SU-DHL-6 (cell line): ENCODE data around the gene PPL.

Experiments used
- H2AFZ ChIP-seq: fragments of 200-600 bp; sonication (generic); 2 replicates; pipeline ENCODE4 v1.6.1; 2014; ENCODE audit warnings: low read depth, mild to moderate bottlenecking, moderate library complexity, mixed read lengths, antibody characterized with exemption, low read length; ENCODE audit not compliant: severe bottlenecking
- H3F3A ChIP-seq: fragments of 200-600 bp; shearing (Covaris generic); 2 replicates; pipeline ENCODE4 v1.6.0; 2016; ENCODE audit warnings: antibody characterized with exemption, mild to moderate bottlenecking; ENCODE audit not compliant: insufficient read depth
- H3K27ac ChIP-seq: fragments of 200-600 bp; sonication (generic); 2 replicates; pipeline ENCODE4 v1.5.1; 2016; ENCODE audit warnings: low read depth, mild to moderate bottlenecking, low read length, moderate library complexity, mixed read lengths
- H3K27me3 ChIP-seq: fragments of 200-600 bp; sonication (generic), shearing (Covaris generic); 2 replicates; pipeline ENCODE4 v1.6.0; 2014; ENCODE audit warnings: mild to moderate bottlenecking, low read length
- H3K36me3 ChIP-seq: fragments of 200-600 bp; sonication (generic); 2 replicates; pipeline ENCODE4 v1.6.1; 2014; ENCODE audit warnings: mild to moderate bottlenecking, low read length, mixed read lengths
- H3K4me2 ChIP-seq: fragments of 300-600, 200-600 bp; shearing (Covaris generic), sonication (generic); 2 replicates; pipeline ENCODE4 v1.6.0; 2014; ENCODE audit warnings: low read length, low read depth, mild to moderate bottlenecking; ENCODE audit not compliant: poor library complexity, severe bottlenecking
- H3K4me3 ChIP-seq: fragments of 200-600 bp; sonication (generic); 2 replicates; pipeline ENCODE4 v1.5.1; 2014; ENCODE audit warnings: antibody characterized with exemption, low read length, mild to moderate bottlenecking, mixed read lengths; ENCODE audit not compliant: insufficient read depth, poor library complexity, severe bottlenecking
- H3K79me2 ChIP-seq: fragments of 200-600 bp; sonication (generic); 2 replicates; pipeline ENCODE4 v1.6.1; 2014; ENCODE audit warnings: mild to moderate bottlenecking, low read length, moderate library complexity; ENCODE audit not compliant: insufficient read depth
- H3K9ac ChIP-seq: fragments of 200-600 bp; sonication (generic); 2 replicates; pipeline ENCODE4 v1.7.0; 2014; ENCODE audit warnings: mild to moderate bottlenecking, low read length
- H3K9me2 ChIP-seq: fragments of 200-600 bp; sonication (generic); replicated peaks from 2 replicates; pipeline ENCODE4 v1.6.1; 2014; ENCODE audit warnings: low read length; ENCODE audit not compliant: insufficient read depth
- H3K9me3 ChIP-seq: fragments of 200-600 bp; sonication (generic); 2 replicates; pipeline ENCODE4 v1.6.1; 2014; ENCODE audit warnings: low read length, mixed read lengths; ENCODE audit not compliant: insufficient read depth
- H4K20me1 ChIP-seq: fragments of 200-600 bp; sonication (generic); 2 replicates; pipeline ENCODE4 v1.6.1; 2014; ENCODE audit warnings: low read depth, mild to moderate bottlenecking, antibody characterized with exemption, low read length, moderate library complexity, mixed read lengths
- CTCF ChIP-seq: fragments of 200-600 bp; sonication (generic); IDR thresholded peaks from one replicate; pipeline ENCODE4 v1.5.1; 2017; ENCODE audit warnings: antibody characterized with exemption, mild to moderate bottlenecking, low read length, moderate library complexity; ENCODE audit not compliant: insufficient read depth, poor library complexity, severe bottlenecking
- EZH2phosphoT487 ChIP-seq: fragments of 200-600 bp; sonication (generic), shearing (Covaris generic); conservative IDR thresholded peaks from 2 replicates; pipeline ENCODE4 v1.6.1; 2018; ENCODE audit warnings: mild to moderate bottlenecking, antibody characterized with exemption, low read length, moderate library complexity, mixed read lengths

The PPL gene

DNA sequence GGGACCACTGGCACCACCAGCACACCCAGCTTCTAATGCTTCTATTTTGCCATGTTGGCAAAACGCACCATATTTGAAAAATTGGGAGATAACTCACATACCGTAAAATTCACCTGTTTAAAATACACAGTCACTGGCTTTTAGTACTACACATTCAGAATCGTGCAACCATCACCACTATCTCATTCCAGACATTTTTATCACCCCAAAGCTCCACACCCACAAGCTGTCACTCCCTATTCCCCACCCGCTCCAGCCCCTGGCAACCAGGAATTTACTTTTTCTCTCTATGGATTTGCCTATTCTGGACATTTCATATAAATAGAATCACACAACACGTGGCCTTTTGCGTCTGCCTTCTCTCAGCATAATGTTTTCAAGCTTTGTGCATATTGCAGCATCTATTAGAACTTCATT lies 25.0 kb downstream of the PPL start:
- H3K27me3 ChIP-seq = no peaks in the 10 kb centered on the region
- H3F3A ChIP-seq = no peaks in the 10 kb centered on the region
- H3K27ac ChIP-seq = no peak overlapping the region
- no peaks in the 10 kb centered on the region for H3K9me3 ChIP-seq
- no peaks in the 10 kb centered on the region for H3K9me2 ChIP-seq
- H2AFZ ChIP-seq = no peak overlapping the region
- H3K79me2 ChIP-seq = no peaks in the 10 kb centered on the region
- no peak overlapping the region for H3K4me2 ChIP-seq
- TF ChIP-seq EZH2phosphoT487 = no peak
- no peak for TF ChIP-seq CTCF
- no peak overlapping the region for H3K9ac ChIP-seq
- H4K20me1 ChIP-seq = no peaks in the 10 kb centered on the region
- no peaks in the 10 kb centered on the region for H3K36me3 ChIP-seq
- no peak overlapping the region for H3K4me3 ChIP-seq

- Histone ChIP-seq H3K79me2 (no peaks in the 10 kb centered on the region), H2AFZ (no peak overlapping the region), H3K27me3 (no peaks in the 10 kb centered on the region), H3F3A (no peaks in the 10 kb centered on the region), H4K20me1 (no peaks in the 10 kb centered on the region), H3K9me2 (no peaks in the 10 kb centered on the region), H3K9ac (no peak overlapping the region), H3K4me3 (no peak overlapping the region), H3K9me3 (no peaks in the 10 kb centered on the region), H3K36me3 (no peaks in the 10 kb centered on the region), H3K4me2 (no peak overlapping the region), H3K27ac (no peak overlapping the region)
- TF ChIP-seq EZH2phosphoT487 = no peak
- TF ChIP-seq CTCF = no peak
These were observed 26.1 kb downstream of the PPL start for GRCh38 chr16:4910828-4911227.

GRCh38 chr16:4909825-4910224 lies 27.1 kb downstream of the PPL start:
- no peak overlapping the region for H3K27ac ChIP-seq
- H3K4me2 ChIP-seq = no peak overlapping the region
- no peak overlapping the region for H2AFZ ChIP-seq
- TF ChIP-seq CTCF = no peak
- no peak for TF ChIP-seq EZH2phosphoT487
- no peaks in the 10 kb centered on the region for H3K27me3 ChIP-seq
- no peaks in the 10 kb centered on the region for H4K20me1 ChIP-seq
- no peaks in the 10 kb centered on the region for H3K79me2 ChIP-seq
- no peaks in the 10 kb centered on the region for H3F3A ChIP-seq
- no peaks in the 10 kb centered on the region for H3K9me3 ChIP-seq
- no peaks in the 10 kb centered on the region for H3K36me3 ChIP-seq
- no peaks in the 10 kb centered on the region for H3K9me2 ChIP-seq
- H3K9ac ChIP-seq = no peak overlapping the region
- no peak overlapping the region for H3K4me3 ChIP-seq
